ENCODE results near the gene IDH3A.

The IDH3A gene

GRCh38 chr15:78168608-78169007 is 19.4 kb downstream of the IDH3A start:
- TF ChIP-seq ZFX (IDR thresholded peaks at IDR 0.05) (no peak), CTCF (conservative IDR thresholded peaks at IDR 0.05) (no peak)
- no peak overlapping the region for H3K27ac ChIP-seq

- no peak for TF ChIP-seq CTCF (conservative IDR thresholded peaks at IDR 0.05)
- no peak for TF ChIP-seq ZFX (IDR thresholded peaks at IDR 0.05)
- no peak overlapping the region for H3K27ac ChIP-seq
Measured at GRCh38 chr15:78170848-78171773, 21.9 kb downstream of the IDH3A start.

- TF ChIP-seq CTCF (conservative IDR thresholded peaks at IDR 0.05) = no peak
- H3K27ac ChIP-seq = no peak overlapping the region
Measured at GRCh38 chr15:78171864-78172472, 22.8 kb downstream of the IDH3A start.

GRCh38 chr15:78174401-78174800 is 25.2 kb downstream of the IDH3A start:
- TF ChIP-seq CTCF (conservative IDR thresholded peaks at IDR 0.05) = no peak
- TF ChIP-seq ZFX (IDR thresholded peaks at IDR 0.05) = no peak
- H3K27ac ChIP-seq = no peak overlapping the region

GRCh38 chr15:78175330-78175729 is 26.2 kb downstream of the IDH3A start:
- no peak overlapping the region for H3K27ac ChIP-seq
- TF ChIP-seq CTCF (conservative IDR thresholded peaks at IDR 0.05) = no peak
- no peak for TF ChIP-seq ZFX (IDR thresholded peaks at IDR 0.05)

GRCh38 chr15:78177447-78177873 is 28.3 kb downstream of the IDH3A start:
- TF ChIP-seq CTCF (conservative IDR thresholded peaks at IDR 0.05) (peak; percentile 96), ZFX (IDR thresholded peaks at IDR 0.05) (no peak)
- no peak overlapping the region for H3K27ac ChIP-seq

GRCh38 chr15:78178064-78178463 is 28.9 kb downstream of the IDH3A start:
- no peak overlapping the region for H3K27ac ChIP-seq
- no peak for TF ChIP-seq CTCF (conservative IDR thresholded peaks at IDR 0.05)
- TF ChIP-seq ZFX (IDR thresholded peaks at IDR 0.05) = no peak
